ENCODE data around the gene PDSS1. TPM values are rescaled to one million over a fixed set of nuclear protein-coding genes. Genes with fewer than 3 reads are reported as not detected.

Gene PDSS1
- total RNA-seq, 1 donor from 2014 or later: 14.1 TPM

DNA sequence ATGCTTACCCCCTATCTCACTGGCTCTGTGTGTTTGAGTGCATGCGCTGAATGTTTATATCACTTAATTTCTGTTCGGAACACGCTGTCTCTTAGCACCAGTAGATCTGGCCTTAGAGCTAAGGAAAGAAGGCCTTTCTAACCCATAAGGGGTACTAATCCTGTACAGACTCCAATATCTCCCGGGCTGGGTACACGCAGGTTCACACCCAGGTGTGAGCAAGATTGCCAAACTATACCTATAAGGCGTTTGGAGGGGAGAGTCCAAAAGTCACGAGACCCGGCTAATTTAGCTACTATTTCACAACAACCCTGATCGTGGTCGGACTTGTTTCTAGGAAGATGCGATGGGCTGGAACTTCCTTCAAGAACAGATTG, 727 bp upstream of the PDSS1 start:
- DNase-seq (ENCODE audit: extremely low spot score, unreplicated experiment): no peak
- Mint-ChIP-seq H3K36me3 (peaks cover 7% of the 10 kb centered on the region), H3K27ac (peak overlapping the region; percentile 96), H3K27me3 (peaks cover 10% of the 10 kb centered on the region), H3K4me3 (peak overlapping the region; percentile 98), H3K9me3 (no peaks in the 10 kb centered on the region), H3K4me1 (ENCODE audit: unreplicated experiment) (peaks cover 9% of the 10 kb centered on the region)
- TF ChIP-seq CTCF (conservative IDR thresholded peaks at IDR 0.05): no peak

- peaks cover 7% of the 10 kb centered on the region for H3K27me3 Mint-ChIP-seq
- no peak for DNase-seq (ENCODE audit: extremely low spot score, unreplicated experiment)
- H3K9me3 Mint-ChIP-seq: no peaks in the 10 kb centered on the region
- H3K36me3 Mint-ChIP-seq: peaks cover 15% of the 10 kb centered on the region
- H3K4me3 Mint-ChIP-seq: peak overlapping the region; percentile 99
- TF ChIP-seq CTCF (conservative IDR thresholded peaks at IDR 0.05): no peak
- peaks cover 9% of the 10 kb centered on the region for H3K4me1 Mint-ChIP-seq (ENCODE audit: unreplicated experiment)
- H3K27ac Mint-ChIP-seq: peak overlapping the region; percentile 78
Measured at GRCh38 chr10:26697922-26698608, 564 bp downstream of the PDSS1 start.

DNA sequence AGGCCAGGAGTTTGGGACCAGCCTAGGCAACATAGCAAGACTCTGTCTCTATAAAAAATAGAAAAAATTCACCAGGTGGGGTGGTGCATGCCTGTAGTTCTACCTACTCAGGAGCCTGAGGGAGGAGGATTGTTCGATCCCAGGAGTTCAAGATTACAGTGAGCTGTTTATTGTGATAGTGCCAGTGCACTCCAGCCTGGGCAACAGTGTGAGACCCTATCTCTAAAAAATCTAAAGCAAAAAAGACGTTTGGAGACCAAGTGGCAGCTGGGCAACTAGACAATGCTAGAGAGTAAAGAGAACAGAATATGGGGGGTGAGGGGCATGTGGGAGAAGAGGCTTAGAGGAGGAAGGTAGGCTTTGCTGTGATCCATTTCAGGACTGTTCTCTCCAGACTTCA, 1.4 kb downstream of the PDSS1 start:
- Mint-ChIP-seq H3K36me3 (peaks cover 17% of the 10 kb centered on the region), H3K27ac (peak overlapping the region; percentile 78), H3K27me3 (peaks cover 7% of the 10 kb centered on the region), H3K4me3 (peak overlapping the region; percentile 99), H3K9me3 (no peaks in the 10 kb centered on the region), H3K4me1 (ENCODE audit: unreplicated experiment) (peaks cover 9% of the 10 kb centered on the region)
- TF ChIP-seq CTCF (conservative IDR thresholded peaks at IDR 0.05): no peak
- no peak for DNase-seq (ENCODE audit: extremely low spot score, unreplicated experiment)

DNA sequence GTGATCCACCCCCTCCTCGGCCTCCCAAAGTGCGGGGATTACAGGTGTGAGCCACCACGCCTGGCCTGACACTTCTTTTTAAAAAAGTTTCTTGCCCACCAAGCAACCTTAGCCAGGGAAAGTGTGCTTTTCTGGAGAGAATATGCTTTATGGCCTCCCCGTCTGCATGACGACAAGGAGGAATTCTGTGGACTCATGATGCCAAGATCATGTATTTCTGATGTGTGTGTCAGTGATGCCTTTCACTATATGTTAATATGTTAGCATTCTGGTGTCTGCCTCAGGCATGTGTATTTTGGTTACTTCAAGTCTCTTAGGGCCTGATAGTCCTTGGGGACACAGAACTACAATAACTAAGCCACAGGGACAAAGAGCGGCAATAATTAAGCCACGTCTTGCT, 2.1 kb downstream of the PDSS1 start:
- TF ChIP-seq CTCF (conservative IDR thresholded peaks at IDR 0.05): no peak
- Mint-ChIP-seq H3K27ac (no peak overlapping the region), H3K27me3 (peaks cover 2% of the 10 kb centered on the region), H3K4me1 (ENCODE audit: unreplicated experiment) (peaks cover 9% of the 10 kb centered on the region), H3K36me3 (peaks cover 17% of the 10 kb centered on the region), H3K4me3 (peak overlapping the region; percentile 63), H3K9me3 (no peaks in the 10 kb centered on the region)
- no peak for DNase-seq (ENCODE audit: extremely low spot score, unreplicated experiment)

- H3K4me1 Mint-ChIP-seq (ENCODE audit: unreplicated experiment): peaks cover 9% of the 10 kb centered on the region
- DNase-seq (ENCODE audit: extremely low spot score, unreplicated experiment): no peak
- H3K4me3 Mint-ChIP-seq: no peak overlapping the region
- H3K36me3 Mint-ChIP-seq: peaks cover 20% of the 10 kb centered on the region
- H3K27ac Mint-ChIP-seq: no peak overlapping the region
- no peak for TF ChIP-seq CTCF (conservative IDR thresholded peaks at IDR 0.05)
- no peaks in the 10 kb centered on the region for H3K9me3 Mint-ChIP-seq
- no peaks in the 10 kb centered on the region for H3K27me3 Mint-ChIP-seq
Measured at GRCh38 chr10:26700884-26701630, 3.6 kb downstream of the PDSS1 start.
